Fibroblast of the aortic adventitia (primary cell): ENCODE measurements around the gene FAM9A. TPM values are rescaled to one million over a fixed set of nuclear protein-coding genes. Genes with fewer than 3 reads are reported as not detected.

ENCODE experiments used
- DNase-seq: peaks from one replicate; pipeline ENCODE4 v3.0.0-alpha.2; 2010; ENCODE audit warnings: low read depth
- H3K4me3 ChIP-seq: 2 replicates; pipeline ENCODE4 v1.5.1; 2011; ENCODE audit warnings: low read depth, mild to moderate bottlenecking, control low read depth, low read length, moderate library complexity
- total RNA-seq: library from RNA; depleted of rRNA; stranded (reverse); fragments of >200 nt; gene quantifications from 2 replicates; pipeline ENCODE4 v1.2.3, GENCODE V29; 2012; ENCODE audit warnings: low replicate concordance
- TF ChIP-seq, protein P1 (sequence below): IDR thresholded peaks from 2 replicates; pipeline ENCODE4 v1.5.1; 2011; ENCODE audit warnings: mild to moderate bottlenecking, low read length, control low read depth, inconsistent platforms; ENCODE audit not compliant: insufficient read depth

Gene FAM9A
- total RNA-seq, 1 donor = not detected

DNA sequence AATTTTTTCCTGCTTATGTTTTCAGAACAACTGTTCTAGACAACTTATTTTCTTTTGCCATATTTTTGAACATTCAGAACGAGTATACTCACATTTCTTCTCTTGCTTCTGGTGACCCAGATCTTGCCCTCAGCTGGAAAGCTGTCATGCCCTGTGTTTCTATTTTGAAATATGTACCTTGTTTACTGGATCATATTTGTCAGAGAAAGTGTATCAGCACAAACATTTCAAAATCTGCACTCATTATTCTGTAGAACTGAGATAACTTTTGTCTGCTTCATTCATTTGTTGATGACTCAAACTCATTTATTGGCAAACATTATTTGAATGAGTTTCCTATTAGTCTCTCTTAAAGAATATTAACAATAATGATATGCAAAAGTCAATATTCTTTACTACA, 46.2 kb upstream of the FAM9A start:
- DNase-seq = no peak
- TF ChIP-seq, protein P1, sequence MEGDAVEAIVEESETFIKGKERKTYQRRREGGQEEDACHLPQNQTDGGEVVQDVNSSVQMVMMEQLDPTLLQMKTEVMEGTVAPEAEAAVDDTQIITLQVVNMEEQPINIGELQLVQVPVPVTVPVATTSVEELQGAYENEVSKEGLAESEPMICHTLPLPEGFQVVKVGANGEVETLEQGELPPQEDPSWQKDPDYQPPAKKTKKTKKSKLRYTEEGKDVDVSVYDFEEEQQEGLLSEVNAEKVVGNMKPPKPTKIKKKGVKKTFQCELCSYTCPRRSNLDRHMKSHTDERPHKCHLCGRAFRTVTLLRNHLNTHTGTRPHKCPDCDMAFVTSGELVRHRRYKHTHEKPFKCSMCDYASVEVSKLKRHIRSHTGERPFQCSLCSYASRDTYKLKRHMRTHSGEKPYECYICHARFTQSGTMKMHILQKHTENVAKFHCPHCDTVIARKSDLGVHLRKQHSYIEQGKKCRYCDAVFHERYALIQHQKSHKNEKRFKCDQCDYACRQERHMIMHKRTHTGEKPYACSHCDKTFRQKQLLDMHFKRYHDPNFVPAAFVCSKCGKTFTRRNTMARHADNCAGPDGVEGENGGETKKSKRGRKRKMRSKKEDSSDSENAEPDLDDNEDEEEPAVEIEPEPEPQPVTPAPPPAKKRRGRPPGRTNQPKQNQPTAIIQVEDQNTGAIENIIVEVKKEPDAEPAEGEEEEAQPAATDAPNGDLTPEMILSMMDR = no peak

DNA sequence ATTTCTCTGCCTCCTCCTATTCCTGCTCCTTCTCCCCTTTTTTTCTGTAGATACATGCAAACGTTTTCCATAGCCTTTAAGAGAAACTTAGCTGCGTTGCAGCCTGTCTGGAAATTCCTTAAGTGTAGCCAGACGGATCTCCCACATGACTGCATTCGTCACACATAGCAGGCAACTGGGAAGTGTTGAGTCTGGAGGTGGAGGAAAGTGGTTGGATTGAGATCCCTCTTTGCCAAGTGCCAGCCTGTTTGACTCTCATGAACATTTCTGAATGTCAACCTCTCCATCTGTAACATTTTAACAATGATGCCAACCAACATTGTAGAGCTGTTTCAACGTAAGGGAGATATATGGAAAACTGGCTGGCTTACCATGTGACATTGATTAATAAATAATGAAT, 45.1 kb upstream of the FAM9A start:
- DNase-seq = no peak
- TF ChIP-seq, protein P1 = no peak
- no peak overlapping the region for H3K4me3 ChIP-seq

More for the DNA sequence above, 46.2 kb upstream of the FAM9A start:
- no peak overlapping the region for H3K4me3 ChIP-seq

DNA sequence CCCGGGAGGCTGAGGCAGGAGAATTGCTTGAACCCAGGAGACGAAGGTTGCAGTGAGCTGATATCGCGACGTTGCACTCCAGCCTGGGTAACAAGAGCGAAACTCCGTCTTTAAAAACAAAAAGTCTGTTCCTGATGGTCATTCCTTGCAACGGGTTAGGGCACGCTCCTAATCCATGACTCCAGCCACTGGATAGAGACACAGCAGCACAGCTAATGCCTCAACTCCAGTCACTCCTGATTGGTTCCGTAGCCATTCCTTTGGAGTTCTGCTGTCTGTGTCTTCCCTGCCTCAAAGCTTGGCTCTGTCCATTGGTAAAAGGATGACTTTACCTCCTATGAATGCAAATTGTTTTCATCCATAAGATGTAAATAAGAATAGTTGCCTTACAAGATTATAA, 44.3 kb upstream of the FAM9A start:
- TF ChIP-seq, protein P1 = no peak
- no peak overlapping the region for H3K4me3 ChIP-seq
- DNase-seq = no peak

DNA sequence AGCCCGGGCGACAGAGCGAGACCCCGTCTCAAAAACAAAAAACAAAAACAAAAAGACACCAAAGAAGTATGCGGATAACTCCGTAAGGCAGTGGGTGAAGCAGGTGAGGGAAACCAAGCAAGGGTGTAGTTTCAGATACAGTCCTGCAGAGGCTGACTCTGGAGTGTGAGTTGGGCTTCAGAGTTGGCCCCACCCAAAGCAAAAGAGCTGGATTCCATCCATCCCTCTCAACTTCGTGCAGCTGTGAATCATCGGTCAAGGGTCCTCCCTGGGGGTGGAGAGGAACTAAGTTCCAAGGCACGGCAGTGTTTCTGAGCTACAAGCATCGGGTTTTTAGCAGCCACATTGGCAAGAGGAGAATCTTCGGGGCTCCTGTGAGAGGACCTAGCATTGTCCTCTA, 43.9 kb upstream of the FAM9A start:
- DNase-seq = peak; percentile 19
- TF ChIP-seq, protein P1 = peak; percentile 5
- no peak overlapping the region for H3K4me3 ChIP-seq

DNA sequence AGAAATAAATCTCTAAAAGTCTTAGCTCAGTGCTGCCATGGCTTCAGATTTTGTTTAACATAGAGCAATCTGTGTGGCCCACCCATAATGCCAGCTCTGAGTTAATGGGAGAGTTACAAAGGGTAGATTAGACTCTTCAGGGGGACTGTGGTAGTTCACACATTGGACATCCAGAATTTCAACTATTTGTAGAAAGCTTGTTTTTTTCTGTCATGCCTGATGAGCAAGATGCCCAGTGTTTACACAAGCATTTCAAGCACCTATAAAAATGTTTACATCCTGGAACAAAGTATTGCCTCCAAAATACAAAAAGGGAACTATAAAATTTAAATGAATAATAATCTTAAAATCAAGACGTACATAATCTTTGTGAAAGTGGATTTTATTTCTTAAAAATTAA, 43.0 kb upstream of the FAM9A start:
- TF ChIP-seq, protein P1 = no peak
- no peak for DNase-seq
- no peak overlapping the region for H3K4me3 ChIP-seq

DNA sequence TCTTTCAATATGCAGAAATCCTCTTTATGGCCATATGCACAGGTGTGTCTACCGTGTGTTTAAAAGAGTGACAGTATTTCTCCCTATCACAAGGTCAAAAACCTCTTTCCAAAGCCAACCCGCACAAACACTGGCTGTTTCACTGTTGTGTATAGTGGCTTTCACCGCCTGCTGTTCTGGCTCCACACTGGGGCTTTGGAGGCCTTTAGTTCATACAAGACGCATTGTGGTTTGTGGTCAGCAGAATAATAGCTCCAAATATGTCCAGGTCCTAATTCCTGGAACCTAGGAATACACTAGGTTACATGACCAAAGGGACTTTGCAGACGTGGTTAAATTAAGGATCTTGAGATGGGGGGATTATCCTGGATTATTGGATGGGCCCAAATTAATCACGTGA, 40.7 kb upstream of the FAM9A start:
- TF ChIP-seq, protein P1 = no peak
- DNase-seq = no peak
- H3K4me3 ChIP-seq = no peak overlapping the region

DNA sequence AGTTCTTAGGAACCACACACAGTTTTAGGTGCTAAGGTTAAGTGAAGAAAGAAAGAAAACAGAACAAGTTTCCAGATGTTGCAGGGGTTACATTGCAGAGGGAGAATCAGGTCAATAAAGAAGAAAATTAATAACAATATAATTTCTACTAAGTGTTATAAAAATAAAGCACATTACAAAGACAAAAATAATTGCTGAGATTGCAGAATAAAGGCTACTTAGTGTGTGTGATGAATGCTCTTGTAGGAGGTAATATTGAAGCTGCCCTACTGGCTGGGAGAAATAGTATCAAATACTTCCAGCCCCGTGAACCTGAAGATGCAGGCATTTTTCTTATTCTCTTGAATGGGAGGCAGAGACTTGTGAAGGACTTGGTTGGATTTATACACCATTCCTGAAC, 33.2 kb upstream of the FAM9A start:
- TF ChIP-seq, protein P1 = no peak
- DNase-seq = no peak
- H3K4me3 ChIP-seq = no peak overlapping the region
